NB4 (cell line): ENCODE measurements around the gene CCDC50.

Source experiments
- DNase-seq: peaks from one replicate; pipeline ENCODE4 v3.0.0; 2010; ENCODE audit warnings: low read depth
- H3K4me3 ChIP-seq: one replicate; pipeline ENCODE4 v1.5.1; 2011; ENCODE audit warnings: mild to moderate bottlenecking, low read depth, low read length, moderate library complexity
- CTCF ChIP-seq: IDR thresholded peaks from one replicate; pipeline ENCODE4 v1.5.1; 2012; ENCODE audit warnings: low read depth, low read length
- MAX ChIP-seq: IDR thresholded peaks from 2 replicates; pipeline ENCODE4 v1.6.1; 2011; ENCODE audit warnings: low read depth, low read length
- MYC ChIP-seq: IDR thresholded peaks from 2 replicates; pipeline ENCODE4 v1.6.1; 2011; ENCODE audit warnings: low read depth, low read length
- POLR2A ChIP-seq: IDR thresholded peaks from 2 replicates; pipeline ENCODE4 v1.6.1; 2011; ENCODE audit warnings: mild to moderate bottlenecking; ENCODE audit not compliant: insufficient read length; ENCODE audit errors: extremely low read depth

Gene CCDC50, protein sequence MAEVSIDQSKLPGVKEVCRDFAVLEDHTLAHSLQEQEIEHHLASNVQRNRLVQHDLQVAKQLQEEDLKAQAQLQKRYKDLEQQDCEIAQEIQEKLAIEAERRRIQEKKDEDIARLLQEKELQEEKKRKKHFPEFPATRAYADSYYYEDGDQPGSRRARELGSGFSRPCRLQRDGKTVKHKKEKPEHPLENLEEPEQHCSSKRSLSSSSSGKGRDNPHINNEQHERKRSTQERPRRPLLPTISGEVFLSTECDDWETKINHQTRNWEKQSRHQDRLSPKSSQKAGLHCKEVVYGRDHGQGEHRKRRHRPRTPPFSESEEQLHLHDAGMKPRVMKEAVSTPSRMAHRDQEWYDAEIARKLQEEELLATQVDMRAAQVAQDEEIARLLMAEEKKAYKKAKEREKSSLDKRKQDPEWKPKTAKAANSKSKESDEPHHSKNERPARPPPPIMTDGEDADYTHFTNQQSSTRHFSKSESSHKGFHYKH

DNA sequence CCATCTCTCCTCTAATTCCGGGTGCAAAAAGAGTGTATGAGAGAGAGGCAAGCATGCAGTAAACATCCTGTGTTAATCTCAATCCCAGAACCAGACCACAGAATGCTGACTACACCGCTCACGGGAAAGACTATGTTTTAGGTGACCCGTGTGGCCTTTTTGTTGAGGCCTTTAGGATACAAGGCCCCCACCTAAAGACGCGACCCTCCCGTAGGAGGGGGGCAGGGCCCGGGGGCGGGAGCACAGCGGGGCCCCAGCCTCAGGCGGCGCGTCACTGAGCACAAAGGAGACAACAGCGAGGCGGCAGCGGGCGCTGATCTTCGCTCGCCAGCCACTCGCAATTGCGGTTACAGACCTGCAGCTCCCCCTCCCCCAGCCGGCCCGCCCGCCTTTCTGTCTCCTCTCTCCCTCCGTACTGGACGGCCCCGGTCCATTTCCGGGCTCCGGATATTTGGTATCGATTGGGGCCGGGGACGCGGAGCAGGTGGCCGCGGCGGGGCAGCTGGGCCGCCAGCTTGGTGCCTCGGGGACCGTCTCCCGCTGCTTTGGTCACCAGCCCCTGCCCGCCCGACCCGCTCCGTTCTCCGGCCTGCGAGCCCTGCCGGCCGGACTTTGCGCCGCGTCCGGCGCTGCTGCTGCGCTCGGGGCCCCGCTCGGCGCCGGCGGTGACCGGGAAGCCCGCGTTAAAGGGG lies at the start of gene CCDC50:
CCDC50 (plus strand) TSS at position 433 of the 692 bp plus-strand sequence. CDS start 281 bp downstream, outside the sequence.
- H3K4me3 ChIP-seq, result peak within 1 kb of the TSS; percentile 65
- DNase-seq, result peak; percentile 79
- TF ChIP-seq MYC, result peak; percentile 3; the same call in 1 of the 2 replicates
- TF ChIP-seq CTCF, result no peak
- peak; percentile 38 for TF ChIP-seq POLR2A
- peak; percentile 2; the same call in 1 of the 2 replicates for TF ChIP-seq MAX

DNA sequence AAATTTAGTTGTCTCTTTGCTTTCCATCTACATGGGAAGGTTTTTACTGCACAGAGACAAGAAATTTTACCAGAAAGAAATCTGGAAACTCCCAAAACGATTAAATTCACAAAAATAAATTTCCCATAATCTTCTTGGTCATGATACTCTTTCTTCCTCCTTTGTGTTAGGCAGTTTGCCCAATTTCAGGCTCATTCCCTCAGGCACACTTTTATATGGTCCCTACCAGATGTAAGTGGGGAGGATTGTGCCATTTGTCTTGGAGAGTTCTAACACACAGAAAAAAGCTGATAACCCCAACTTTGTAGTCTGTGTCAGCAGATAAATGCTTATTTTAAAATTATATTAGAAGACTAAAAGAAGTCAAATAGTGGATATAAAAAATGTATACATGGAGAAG lies 49.1 kb upstream of the CCDC50 start:
- DNase-seq, result no peak
- no peak overlapping the region for H3K4me3 ChIP-seq
- TF ChIP-seq MYC, result no peak
- TF ChIP-seq POLR2A, result no peak
- no peak for TF ChIP-seq MAX
- TF ChIP-seq CTCF, result no peak

GRCh38 chr3:191280882-191281281 lies 48.3 kb upstream of the CCDC50 start:
- H3K4me3 ChIP-seq, result no peak overlapping the region
- DNase-seq, result no peak
- TF ChIP-seq CTCF (no peak), MAX (no peak), MYC (no peak), POLR2A (no peak)

DNA sequence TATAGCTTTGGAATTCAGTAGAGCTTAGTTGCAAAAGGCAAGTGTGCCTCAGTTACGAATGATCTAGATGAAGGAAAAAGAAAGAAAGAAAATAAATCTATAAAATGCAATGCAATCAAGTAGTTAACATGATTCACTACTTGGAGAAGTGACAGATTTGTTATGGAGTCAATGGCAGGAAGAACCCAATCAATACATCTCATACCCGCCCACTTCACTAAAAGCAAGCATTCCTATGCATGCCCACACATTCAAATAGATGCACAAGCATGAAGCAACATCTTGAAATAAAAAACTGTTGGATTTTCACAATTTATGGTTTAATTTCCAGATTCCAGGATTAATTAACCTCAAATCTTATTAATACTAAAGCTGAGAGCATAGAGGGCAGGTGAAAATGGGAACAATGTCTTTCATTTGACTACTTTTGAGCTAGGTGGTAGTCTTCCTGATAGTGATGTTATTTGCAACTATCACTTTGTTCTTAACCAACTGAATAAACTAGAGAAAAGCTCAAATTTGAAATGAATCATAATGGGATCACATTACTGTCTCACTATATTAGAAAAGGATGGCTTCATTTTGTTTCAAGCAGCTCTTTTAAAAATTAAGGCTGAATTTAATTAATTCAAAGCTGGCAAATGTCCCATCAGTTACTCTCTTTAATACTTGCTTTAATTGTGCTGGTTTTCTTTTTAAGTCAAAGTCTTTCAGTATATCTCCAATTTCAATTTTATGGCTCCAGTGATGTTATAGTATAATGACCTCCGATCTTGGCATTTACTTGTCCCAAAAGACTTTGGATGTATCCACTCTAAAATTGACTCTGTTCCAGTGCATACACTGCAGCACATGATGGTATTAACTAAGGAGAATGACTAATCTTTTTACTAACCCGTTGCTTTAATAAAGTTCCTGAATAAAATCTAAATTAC lies 46.7 kb upstream of the CCDC50 start:
- no peak for TF ChIP-seq MAX
- no peak for TF ChIP-seq MYC
- DNase-seq, result no peak
- no peak overlapping the region for H3K4me3 ChIP-seq

GRCh38 chr3:191283400-191283799 lies 45.8 kb upstream of the CCDC50 start:
- TF ChIP-seq CTCF, result no peak
- no peak for TF ChIP-seq POLR2A
- TF ChIP-seq MAX, result no peak
- no peak for TF ChIP-seq MYC
- no peak overlapping the region for H3K4me3 ChIP-seq
- DNase-seq, result no peak
